Measurements from ENCODE around the gene MMS22L. TPM values are rescaled to one million over a fixed set of nuclear protein-coding genes. Genes with fewer than 3 reads are reported as not detected.

The MMS22L gene
- total and polyA plus RNA-seq, 2 of the 4 experiments (the other 2 are of a cell fraction): 6.1 to 18.6 TPM

- H2BK15ac ChIP-seq (ENCODE audit: low read depth, low read length): no peak overlapping the region
- BruUV-seq (replicated peaks): no TSS peak
- H2BK20ac ChIP-seq (ENCODE audit: low read depth, low read length): no peak overlapping the region
- no peak overlapping the region for H3K14ac ChIP-seq (replicated peaks; ENCODE audit: low read depth, low read length)
- no peaks in the 10 kb centered on the region for H3K79me1 ChIP-seq (ENCODE audit: low read depth in 1 of 2, low read length in 2 of 2)
- dilution Hi-C loops (cut with HindIII; ENCODE audit: low sequenced_read_pairs, unreplicated experiment) (no loop called here), in situ Hi-C loops (cut with MboI; ENCODE audit: low sequenced_read_pairs) (no loop called here), intact Hi-C loops (cut with micrococcal nuclease) (no loop called here)
- ChIA-PET POLR2A (ENCODE audit: unreplicated experiment) (no interaction called here), CTCF (interaction anchor here (0.6 kb wide), 1 partner anchor 108 kb away, joined by 3 read pairs; no protein-coding TSS in a partner anchor)
- H3K9me3 ChIP-seq (ENCODE audit: control insufficient read depth, insufficient read depth, low read length): no peaks in the 10 kb centered on the region
- H2AK9ac ChIP-seq (replicated peaks; ENCODE audit: low read depth, low read length, poor library complexity): no peak overlapping the region
- no peak overlapping the region for H3K18ac ChIP-seq (ENCODE audit: low read depth, low read length)
- no peak overlapping the region for H2BK5ac ChIP-seq (ENCODE audit: low read depth, low read length, poor library complexity, severe bottlenecking)
- no CpG with 5 or more reads among the region's 4 CpGs for WGBS, 2 experiments (ENCODE audit: extremely low coverage in 2 of 2, insufficient read length in 1 of 2)
- no peak overlapping the region for H3K4me3 ChIP-seq (ENCODE audit: insufficient read depth, low read depth, low read length)
- DNase-seq (no peak), ATAC-seq (ENCODE audit: low read depth) (no peak)
- H3K27ac ChIP-seq (ENCODE audit: insufficient read depth, low read length): no peak overlapping the region
- H2AK5ac ChIP-seq (ENCODE audit: low read depth, low read length): no peak overlapping the region
- TF ChIP-seq BHLHE40 (IDR thresholded peaks at IDR 0.05; ENCODE audit: low read depth, low read length): no peak
- TF ChIP-seq RCOR1 (IDR thresholded peaks at IDR 0.05; ENCODE audit: insufficient replicate concordance, low read length): no peak
- no peak for TF ChIP-seq ELK1 (IDR thresholded peaks at IDR 0.05; ENCODE audit: borderline replicate concordance, low read depth, low read length)
- TF ChIP-seq MAZ (IDR thresholded peaks at IDR 0.05; ENCODE audit: borderline replicate concordance, low read depth, low read length): no peak
- TF ChIP-seq RAD21 (IDR thresholded peaks at IDR 0.05; ENCODE audit: low read length): no peak
- H3K4ac ChIP-seq (ENCODE audit: low read depth, low read length): no peak overlapping the region
- H3K56ac ChIP-seq (ENCODE audit: extremely low read depth, insufficient read depth, low read length): no peak overlapping the region
- H3K23ac ChIP-seq (ENCODE audit: low read depth, low read length): no peak overlapping the region
- no peak overlapping the region for H3K4me2 ChIP-seq (ENCODE audit: low read depth, low read length)
- H4K8ac ChIP-seq (ENCODE audit: low read depth in 2 of 2, low read length in 2 of 2): no peak overlapping the region
- H2BK120ac ChIP-seq (ENCODE audit: low read depth, low read length): no peak overlapping the region
- no peak overlapping the region for H4K91ac ChIP-seq (ENCODE audit: insufficient read depth, low read depth, low read length)
- H3K4me1 ChIP-seq (ENCODE audit: control insufficient read depth, insufficient read depth, low read length): no peaks in the 10 kb centered on the region
- H4K20me1 ChIP-seq (ENCODE audit: insufficient read depth, low read length): no peaks in the 10 kb centered on the region
- no peaks in the 10 kb centered on the region for H3K27me3 ChIP-seq (ENCODE audit: control insufficient read depth, insufficient read depth, low read length)
- no peak overlapping the region for H4K5ac ChIP-seq (ENCODE audit: low read depth, low read length)
- no peaks in the 10 kb centered on the region for H3K36me3 ChIP-seq (ENCODE audit: control insufficient read depth, insufficient read depth, low read length)
- no peak overlapping the region for H3K9ac ChIP-seq (ENCODE audit: low read depth, low read length)
- H3K9me1 ChIP-seq (ENCODE audit: insufficient read depth, low read length): no peaks in the 10 kb centered on the region
- H2AFZ ChIP-seq (replicated peaks; ENCODE audit: low read length, poor library complexity): no peak overlapping the region
These were observed 107.2 kb downstream of the MMS22L start for GRCh38 chr6:97175806-97176205.
